ENCODE measurements around the gene ANO1. TPM values are rescaled to one million over a fixed set of nuclear protein-coding genes. Genes with fewer than 3 reads are reported as not detected.

ANO1 gene
- total and polyA plus RNA-seq, 2 donors, result 10.4 to 15.0 TPM

DNA sequence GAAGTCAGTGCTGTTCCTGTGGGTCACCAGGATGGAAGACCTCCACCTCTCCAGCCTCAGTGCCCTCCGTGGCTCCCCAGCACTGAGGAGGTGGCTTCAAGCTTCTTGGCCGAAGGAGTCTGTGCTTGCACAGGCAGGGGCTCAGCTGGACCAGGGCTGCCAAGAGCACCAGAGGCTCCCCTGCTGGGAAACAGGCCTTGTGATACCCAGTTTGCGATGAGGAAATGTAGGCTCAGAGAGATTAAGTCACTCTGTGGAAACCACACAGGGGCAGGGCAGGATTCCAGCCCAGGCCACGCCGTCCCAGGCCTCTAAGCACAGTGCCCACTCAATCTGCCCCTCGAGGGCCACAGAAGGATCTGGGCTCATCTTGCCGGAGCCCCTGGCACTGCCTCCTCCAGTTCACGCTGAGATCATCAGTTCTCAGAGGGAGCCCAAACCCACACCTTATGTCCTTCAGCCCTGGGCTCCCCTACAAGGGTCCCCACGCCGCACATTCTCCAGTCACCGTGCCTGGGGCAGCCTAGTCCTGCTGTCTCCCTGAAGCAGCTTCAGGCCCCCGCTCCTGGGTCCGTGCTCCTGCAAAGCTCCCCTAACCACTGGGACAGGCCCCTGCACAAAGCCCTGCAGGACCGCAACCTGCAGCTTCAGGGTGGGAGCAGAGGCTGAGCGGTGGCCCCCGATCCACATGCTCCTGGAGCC is 21.6 kb downstream of the ANO1 start:
- no peaks in the 10 kb centered on the region for H3K36me3 ChIP-seq (ENCODE audit: insufficient read depth)
- no peak overlapping the region for H3K4me3 ChIP-seq (ENCODE audit: low read depth, low read length)
- 86% methylated on average over 16 of the region's 16 CpGs for WGBS
- no peak overlapping the region for H3K27ac ChIP-seq (ENCODE audit: low read depth)
- H3K4me1 ChIP-seq (ENCODE audit: insufficient read depth), result no peaks in the 10 kb centered on the region
- no peak for DNase-seq (ENCODE audit: extremely low spot score)

DNA sequence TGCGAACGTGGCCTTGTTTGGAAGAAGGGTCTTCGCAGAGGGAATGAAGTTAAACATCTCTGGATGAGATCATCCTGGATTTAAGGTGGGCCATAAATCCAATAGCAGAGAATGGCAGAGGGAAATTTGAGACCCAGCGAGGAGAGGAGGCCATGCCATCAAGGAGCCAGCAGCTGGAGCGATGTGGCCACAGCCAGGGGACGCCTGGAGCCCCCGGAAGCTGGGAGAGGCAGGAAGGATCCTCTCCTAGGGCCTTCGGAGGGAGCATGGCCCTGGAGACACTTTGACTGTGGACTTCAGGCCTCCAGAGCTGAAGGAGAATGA is 22.1 kb downstream of the ANO1 start:
- WGBS, result 84% methylated on average over 8 of the region's 8 CpGs
- Histone ChIP-seq H3K27ac (ENCODE audit: low read depth) (no peak overlapping the region), H3K36me3 (ENCODE audit: insufficient read depth) (no peaks in the 10 kb centered on the region), H3K4me3 (ENCODE audit: low read depth, low read length) (no peak overlapping the region), H3K4me1 (ENCODE audit: insufficient read depth) (no peaks in the 10 kb centered on the region)
- DNase-seq (ENCODE audit: extremely low spot score), result no peak

DNA sequence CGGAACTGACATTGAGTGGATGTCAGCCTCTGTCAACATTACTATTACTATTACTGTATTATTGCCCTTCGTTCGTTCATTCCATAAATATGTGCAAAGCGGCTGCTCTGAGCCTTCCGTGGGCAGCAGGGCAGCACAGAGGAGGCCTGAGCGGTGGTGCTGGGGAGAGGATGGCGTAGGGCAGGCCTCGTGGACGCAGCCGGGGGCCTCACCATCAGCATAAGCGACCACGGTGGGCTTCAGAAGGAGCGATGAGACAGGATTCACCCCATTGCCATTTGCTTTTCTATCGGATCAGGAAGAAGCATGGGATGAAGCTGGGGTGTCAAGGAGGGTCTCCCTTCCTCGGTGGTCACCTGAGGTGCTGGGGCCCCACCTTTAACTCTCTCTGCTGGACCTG is 22.7 kb downstream of the ANO1 start:
- no peak overlapping the region for H3K27ac ChIP-seq (ENCODE audit: low read depth)
- WGBS, result 91% methylated on average over 15 of the region's 15 CpGs

DNA sequence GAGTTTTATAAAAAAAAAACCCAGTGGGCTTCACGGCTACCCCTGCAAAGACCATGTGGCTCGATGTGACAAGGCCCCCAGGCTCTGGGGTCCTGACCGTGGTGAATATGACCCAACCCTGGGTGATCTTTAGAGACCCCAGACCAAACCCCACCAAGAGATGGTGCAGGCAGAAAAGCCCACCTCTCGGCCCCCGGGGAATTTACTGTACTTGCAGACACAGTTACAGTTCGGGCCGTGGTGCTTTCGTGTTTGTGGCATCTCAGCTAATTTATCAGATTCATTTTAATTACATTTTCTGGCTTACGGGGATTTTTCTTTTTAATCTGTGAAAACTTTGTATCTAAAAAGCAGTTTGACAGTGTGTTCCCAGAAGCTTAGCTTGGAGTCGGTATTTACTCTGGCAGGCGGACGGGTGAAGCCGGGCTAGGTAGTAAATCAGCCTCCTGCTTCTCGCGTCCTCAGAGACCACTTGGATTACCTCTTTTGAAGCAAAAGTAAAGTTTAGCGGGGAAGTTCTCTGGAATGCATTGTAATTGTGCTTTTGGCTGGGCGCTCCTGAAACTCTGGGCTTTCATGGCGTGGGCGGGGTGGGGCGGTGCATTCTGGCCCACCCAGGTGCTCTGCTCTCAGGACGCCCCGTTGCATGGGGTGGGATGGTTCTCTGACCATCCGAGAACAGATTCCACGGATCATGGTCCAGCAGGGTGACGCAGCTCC is 25.3 kb downstream of the ANO1 start:
- 77% methylated on average over 25 of the region's 25 CpGs for WGBS
- no peaks in the 10 kb centered on the region for H3K4me1 ChIP-seq (ENCODE audit: insufficient read depth)
- no peak overlapping the region for H3K4me3 ChIP-seq (ENCODE audit: low read depth, low read length)
- H3K27ac ChIP-seq (ENCODE audit: low read depth), result no peak overlapping the region
- H3K36me3 ChIP-seq (ENCODE audit: insufficient read depth), result no peaks in the 10 kb centered on the region
- peak; percentile 59 for DNase-seq (ENCODE audit: extremely low spot score)

More for the DNA sequence above, 22.7 kb downstream of the ANO1 start:
- no peak for DNase-seq (ENCODE audit: extremely low spot score)
- Histone ChIP-seq H3K4me3 (ENCODE audit: low read depth, low read length) (no peak overlapping the region), H3K36me3 (ENCODE audit: insufficient read depth) (no peaks in the 10 kb centered on the region), H3K4me1 (ENCODE audit: insufficient read depth) (no peaks in the 10 kb centered on the region)

DNA sequence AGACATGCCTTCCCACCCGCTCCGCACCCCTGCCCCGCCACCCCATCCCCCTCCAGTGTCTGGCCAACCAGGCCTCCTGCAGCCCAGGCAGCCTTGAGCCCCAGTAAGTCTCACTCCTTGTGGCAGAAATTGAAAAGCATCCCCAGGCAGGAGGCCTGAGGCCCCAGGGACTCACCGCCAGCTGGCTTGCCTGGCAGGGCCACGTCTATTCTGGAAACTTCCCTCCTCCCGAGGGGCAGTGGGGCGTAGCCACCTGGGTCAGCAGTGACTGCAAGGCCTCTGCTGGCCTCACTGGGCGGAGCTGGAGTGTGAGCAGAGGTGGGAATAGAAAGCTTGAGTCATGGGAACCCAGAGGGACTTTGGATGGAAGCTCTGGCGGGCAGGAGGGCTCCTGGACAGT is 26.3 kb downstream of the ANO1 start:
- Histone ChIP-seq H3K27ac (ENCODE audit: low read depth) (no peak overlapping the region), H3K4me1 (ENCODE audit: insufficient read depth) (no peaks in the 10 kb centered on the region), H3K4me3 (ENCODE audit: low read depth, low read length) (no peak overlapping the region), H3K36me3 (ENCODE audit: insufficient read depth) (no peaks in the 10 kb centered on the region)
- no peak for DNase-seq (ENCODE audit: extremely low spot score)
- 88% methylated on average over 9 of the region's 9 CpGs for WGBS

DNA sequence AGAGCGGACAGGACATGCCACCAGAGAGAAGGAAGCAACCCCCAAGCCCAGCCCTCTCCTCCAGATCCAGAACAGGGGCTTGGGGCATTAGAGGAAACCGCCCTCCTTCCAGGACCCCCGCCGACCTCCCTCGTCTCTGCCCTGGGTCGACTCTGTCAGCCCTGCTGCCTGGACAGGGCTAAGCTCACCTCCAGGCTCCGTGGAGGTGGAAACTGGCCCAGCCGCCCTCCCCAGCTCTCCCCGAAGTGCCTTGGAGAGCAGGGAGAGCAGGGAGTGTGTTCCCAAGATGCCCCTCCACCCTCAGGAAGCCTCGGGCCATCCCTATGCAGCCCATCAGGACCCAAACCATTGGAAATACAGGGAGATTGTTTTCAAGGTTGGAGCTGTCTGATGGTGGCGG is 26.8 kb downstream of the ANO1 start:
- Histone ChIP-seq H3K4me3 (ENCODE audit: low read depth, low read length) (no peak overlapping the region), H3K27ac (ENCODE audit: low read depth) (no peak overlapping the region), H3K4me1 (ENCODE audit: insufficient read depth) (no peaks in the 10 kb centered on the region), H3K36me3 (ENCODE audit: insufficient read depth) (no peaks in the 10 kb centered on the region)
- 87% methylated on average over 11 of the region's 11 CpGs for WGBS
- no peak for DNase-seq (ENCODE audit: extremely low spot score)

DNA sequence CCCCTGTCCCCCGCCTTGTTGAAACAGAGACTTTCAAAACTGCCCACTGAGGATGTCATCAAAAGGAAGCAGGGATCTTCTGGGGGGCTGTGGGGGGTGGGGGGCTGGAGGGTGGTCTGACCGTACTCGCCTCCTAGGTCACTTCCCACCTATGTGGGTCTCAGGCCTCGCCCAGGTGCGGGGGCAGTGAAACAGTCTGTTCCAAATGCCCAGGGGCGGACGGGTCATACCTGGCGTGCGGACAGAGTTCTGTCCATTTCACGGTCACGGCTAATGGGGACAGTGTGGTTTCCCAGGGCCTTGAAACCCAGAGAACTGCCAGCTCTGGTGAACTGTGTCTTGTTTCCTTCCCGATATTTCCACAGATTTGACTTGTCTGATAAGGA is 27.2 kb downstream of the ANO1 start:
- Histone ChIP-seq H3K4me3 (ENCODE audit: low read depth, low read length) (no peak overlapping the region), H3K36me3 (ENCODE audit: insufficient read depth) (no peaks in the 10 kb centered on the region), H3K4me1 (ENCODE audit: insufficient read depth) (no peaks in the 10 kb centered on the region), H3K27ac (ENCODE audit: low read depth) (no peak overlapping the region)
- DNase-seq (ENCODE audit: extremely low spot score), result no peak
- 93% methylated on average over 12 of the region's 12 CpGs for WGBS

DNA sequence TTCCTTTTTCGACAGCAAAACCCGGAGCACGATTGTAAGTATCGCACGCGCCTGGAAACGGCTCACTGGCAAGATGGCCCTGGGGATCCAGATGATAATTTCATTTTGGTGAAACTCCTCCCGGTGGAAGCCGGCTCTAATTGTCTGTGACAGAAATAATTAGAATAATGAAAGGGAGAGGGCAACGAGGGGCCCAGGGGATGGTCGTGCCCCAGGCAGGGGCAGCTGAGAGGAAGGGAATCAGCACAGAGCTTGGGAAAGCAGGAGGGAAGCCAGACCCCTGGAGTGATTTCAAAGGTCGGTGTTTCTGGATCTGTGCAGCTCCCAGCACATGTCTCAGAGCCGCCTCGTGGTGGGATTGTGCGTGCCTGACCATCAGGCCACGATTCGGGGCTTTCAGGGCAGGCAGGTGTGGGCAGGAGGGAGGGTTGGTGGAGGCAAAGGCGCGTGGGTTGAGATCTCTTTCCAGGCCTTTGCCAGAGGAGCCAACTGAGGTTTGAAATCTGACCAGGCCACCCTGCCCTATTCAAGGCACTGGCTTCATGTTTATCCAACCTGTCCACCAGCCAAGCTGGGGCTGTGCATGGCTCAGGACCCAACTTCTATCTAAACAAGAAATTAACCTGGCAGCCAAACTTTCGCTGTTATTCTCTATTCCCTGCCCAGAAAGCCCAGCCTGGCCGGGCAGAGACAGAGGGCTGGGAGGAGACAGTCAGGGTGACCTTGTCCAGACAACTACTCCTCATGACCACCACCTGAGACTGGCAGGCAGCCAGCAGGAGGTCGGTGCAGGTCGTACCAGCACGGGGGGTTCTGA is 27.8 kb downstream of the ANO1 start:
- H3K36me3 ChIP-seq (ENCODE audit: insufficient read depth), result no peaks in the 10 kb centered on the region
- no peak overlapping the region for H3K4me3 ChIP-seq (ENCODE audit: low read depth, low read length)
- 64% methylated on average over 24 of the region's 24 CpGs for WGBS
- no peak for DNase-seq (ENCODE audit: extremely low spot score)
- no peak overlapping the region for H3K27ac ChIP-seq (ENCODE audit: low read depth)
- no peaks in the 10 kb centered on the region for H3K4me1 ChIP-seq (ENCODE audit: insufficient read depth)

DNA sequence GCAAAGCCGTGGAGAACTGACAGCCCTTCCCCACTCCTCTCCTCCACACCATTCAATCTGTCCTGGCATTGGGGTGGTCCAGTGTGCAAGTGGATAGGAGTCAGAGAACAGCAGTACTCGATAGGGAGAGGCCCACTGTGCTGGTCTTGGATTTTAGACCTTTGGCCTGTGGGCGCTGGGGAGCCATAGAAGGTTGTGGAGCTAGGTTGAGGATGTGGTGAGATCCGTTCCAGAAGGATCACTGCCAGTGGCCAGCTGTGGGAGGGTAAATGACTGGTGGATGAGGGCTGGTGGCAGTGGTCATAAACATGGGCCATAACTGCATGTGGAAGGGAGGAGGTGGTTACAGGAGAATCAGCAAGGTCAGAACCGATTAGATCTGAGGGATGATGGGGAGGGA is 28.6 kb downstream of the ANO1 start:
- Histone ChIP-seq H3K27ac (ENCODE audit: low read depth) (no peak overlapping the region), H3K4me3 (ENCODE audit: low read depth, low read length) (no peak overlapping the region), H3K4me1 (ENCODE audit: insufficient read depth) (no peaks in the 10 kb centered on the region), H3K36me3 (ENCODE audit: insufficient read depth) (no peaks in the 10 kb centered on the region)
- no peak for DNase-seq (ENCODE audit: extremely low spot score)
- 80% methylated on average over 5 of the region's 5 CpGs for WGBS

DNA sequence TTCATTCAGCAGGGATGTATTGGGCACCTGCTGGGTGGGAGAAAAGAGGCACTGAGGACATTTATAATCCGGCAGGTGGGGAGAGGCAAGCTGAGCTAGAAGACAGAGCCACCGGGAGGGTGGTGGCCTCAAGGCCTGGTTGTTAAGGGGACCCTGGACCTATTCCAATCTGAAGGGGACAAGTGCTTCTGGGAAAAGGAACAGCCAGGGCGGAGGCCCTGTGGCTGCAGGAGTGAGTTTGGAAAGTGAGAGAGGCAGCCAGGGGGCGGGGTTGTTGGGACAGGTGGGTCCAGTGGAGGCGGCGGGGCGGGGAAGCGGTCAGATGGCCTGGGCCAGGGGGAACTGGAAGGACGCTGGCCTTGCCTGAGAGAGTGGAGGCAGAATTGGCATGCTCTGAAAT is 29.1 kb downstream of the ANO1 start:
- H3K4me1 ChIP-seq (ENCODE audit: insufficient read depth), result no peaks in the 10 kb centered on the region
- no peak overlapping the region for H3K4me3 ChIP-seq (ENCODE audit: low read depth, low read length)
- WGBS, result 62% methylated on average over 7 of the region's 9 CpGs
- no peak for DNase-seq (ENCODE audit: extremely low spot score)
- H3K36me3 ChIP-seq (ENCODE audit: insufficient read depth), result no peaks in the 10 kb centered on the region
- no peak overlapping the region for H3K27ac ChIP-seq (ENCODE audit: low read depth)

DNA sequence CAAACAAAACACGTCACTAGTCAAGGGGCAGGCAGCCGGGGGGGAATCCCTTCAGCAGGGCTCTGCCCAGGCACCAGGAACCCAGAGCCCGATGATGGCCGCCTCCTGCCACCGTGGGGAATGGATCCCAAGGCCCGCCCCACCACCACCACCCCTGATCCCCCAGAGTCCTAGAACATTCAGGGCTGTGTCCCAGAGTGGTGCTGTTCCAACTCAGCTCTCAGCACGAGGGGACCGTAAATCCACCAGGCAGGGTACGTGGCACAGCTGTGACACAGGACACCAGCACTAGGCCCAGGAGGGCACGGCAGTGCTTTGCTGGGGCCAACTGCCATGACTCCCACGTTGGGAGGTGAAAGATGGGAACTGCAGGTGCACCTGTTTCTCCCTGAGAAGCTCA is 29.6 kb downstream of the ANO1 start:
- Histone ChIP-seq H3K4me1 (ENCODE audit: insufficient read depth) (no peaks in the 10 kb centered on the region), H3K36me3 (ENCODE audit: insufficient read depth) (no peaks in the 10 kb centered on the region), H3K27ac (ENCODE audit: low read depth) (peak overlapping the region; percentile 12), H3K4me3 (ENCODE audit: low read depth, low read length) (no peak overlapping the region)
- 73% methylated on average over 11 of the region's 11 CpGs for WGBS
- no peak for DNase-seq (ENCODE audit: extremely low spot score)

DNA sequence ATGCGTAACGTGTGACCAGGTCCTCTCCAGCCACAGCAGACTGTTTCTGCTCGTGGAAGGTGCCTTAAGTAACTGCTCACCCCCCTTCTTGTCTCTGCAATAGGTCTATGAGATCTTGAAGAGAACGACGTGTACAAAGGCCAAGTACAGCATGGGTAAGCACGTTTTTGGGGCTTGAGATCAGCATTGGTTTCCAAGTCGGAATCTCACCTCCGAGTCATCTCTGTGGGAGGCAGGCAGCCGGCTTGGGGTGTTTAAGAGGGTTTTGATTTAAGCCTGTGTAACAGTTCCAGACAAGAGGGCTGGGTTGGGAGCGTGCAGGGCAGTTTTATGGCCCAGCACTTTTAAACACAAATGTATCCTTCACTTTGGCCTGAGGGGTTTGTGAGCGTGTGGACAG is 30.1 kb downstream of the ANO1 start:
- H3K27ac ChIP-seq (ENCODE audit: low read depth), result no peak overlapping the region
- 42% methylated on average over 11 of the region's 11 CpGs for WGBS
- DNase-seq (ENCODE audit: extremely low spot score), result peak; percentile 62
- no peaks in the 10 kb centered on the region for H3K36me3 ChIP-seq (ENCODE audit: insufficient read depth)
- H3K4me1 ChIP-seq (ENCODE audit: insufficient read depth), result no peaks in the 10 kb centered on the region
- no peak overlapping the region for H3K4me3 ChIP-seq (ENCODE audit: low read depth, low read length)

DNA sequence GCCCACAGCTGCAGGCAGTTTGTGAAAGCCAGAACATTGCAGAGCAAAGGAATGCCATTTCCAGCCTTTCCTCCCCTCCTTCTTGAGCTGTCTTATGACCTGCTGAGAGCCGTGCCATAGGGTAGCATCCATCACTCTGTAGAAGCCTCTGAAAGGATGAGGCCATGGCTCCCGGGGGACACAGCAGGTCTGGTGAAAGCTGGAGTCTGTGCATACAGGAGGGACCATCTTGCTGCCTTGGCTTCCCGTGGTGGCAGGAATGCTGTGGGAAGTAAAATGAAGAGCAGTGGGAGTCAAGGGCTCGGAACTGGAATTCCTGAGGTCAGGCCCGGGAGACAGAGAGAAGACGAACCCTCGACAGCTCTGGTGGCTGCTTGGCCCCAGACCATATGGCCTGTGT is 30.9 kb downstream of the ANO1 start:
- no peak overlapping the region for H3K4me3 ChIP-seq (ENCODE audit: low read depth, low read length)
- no peaks in the 10 kb centered on the region for H3K36me3 ChIP-seq (ENCODE audit: insufficient read depth)
- H3K4me1 ChIP-seq (ENCODE audit: insufficient read depth), result no peaks in the 10 kb centered on the region
- 60% methylated on average over 7 of the region's 7 CpGs for WGBS
- no peak for DNase-seq (ENCODE audit: extremely low spot score)
- H3K27ac ChIP-seq (ENCODE audit: low read depth), result no peak overlapping the region

DNA sequence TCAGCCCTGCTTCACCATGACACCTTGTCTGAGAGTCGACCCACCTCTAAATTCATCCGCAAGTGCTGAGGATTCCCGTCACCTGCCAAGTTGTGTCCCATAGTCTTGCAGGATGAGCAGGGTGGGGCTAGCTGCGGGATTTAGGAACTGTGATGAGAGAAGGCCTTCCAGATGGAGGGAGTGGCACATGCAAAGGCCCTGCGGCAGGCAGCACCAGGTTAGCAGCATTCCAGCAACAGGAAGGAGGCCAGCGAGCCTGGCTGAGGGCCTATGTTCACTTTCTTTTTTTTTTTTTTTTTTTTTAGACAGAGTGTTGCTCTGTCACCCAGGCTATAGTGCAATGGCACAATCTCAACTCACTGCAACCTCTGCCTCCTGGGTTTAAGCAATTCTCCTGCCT is 31.8 kb downstream of the ANO1 start:
- no peak for DNase-seq (ENCODE audit: extremely low spot score)
- no peak overlapping the region for H3K27ac ChIP-seq (ENCODE audit: low read depth)
- no peak overlapping the region for H3K4me3 ChIP-seq (ENCODE audit: low read depth, low read length)
- no peaks in the 10 kb centered on the region for H3K36me3 ChIP-seq (ENCODE audit: insufficient read depth)
- H3K4me1 ChIP-seq (ENCODE audit: insufficient read depth), result no peaks in the 10 kb centered on the region
- WGBS, result 97% methylated on average over 6 of the region's 6 CpGs

Measured in urinary bladder (tissue), 4 donors.